HEK293T (cell line): ENCODE results near the gene HMCN2.

Experiments used
- CTCF ChIA-PET: fragments of 350-600 bp; formaldehyde crosslinking; extraction: SDS; loops from one replicate; lab custom pipeline; 2021; ENCODE audit warnings: antibody characterized with exemption, inconsistent platforms; lab: Yijun Ruan, JAX
- POLR2A ChIA-PET: fragments of 350-600 bp; formaldehyde crosslinking; extraction: SDS; loops from one replicate; lab custom pipeline; 2020; ENCODE audit warnings: antibody characterized with exemption, inconsistent platforms; lab: Yijun Ruan, JAX
- DNase-seq: peaks from one replicate; pipeline ENCODE4 v3.0.0; 2012; ENCODE audit warnings: mixed read lengths; ENCODE audit errors: extremely low spot score
- ARNT ChIP-seq: fragments of 450-650 bp; IDR thresholded peaks from 2 replicates; pipeline ENCODE4 v1.6.1; 2017; ENCODE audit warnings: mild to moderate bottlenecking
- BHLHE40 ChIP-seq: fragments of 450-650 bp; IDR thresholded peaks from 2 replicates; pipeline ENCODE4 v1.6.1; 2016; ENCODE audit warnings: mild to moderate bottlenecking, moderate library complexity, borderline replicate concordance
- CTBP1 ChIP-seq: fragments of 450-650 bp; IDR thresholded peaks from 2 replicates; pipeline ENCODE4 v1.6.1; 2016; ENCODE audit warnings: borderline replicate concordance
- ELF4 ChIP-seq: fragments of 450-650 bp; IDR thresholded peaks from 2 replicates; pipeline ENCODE4 v1.6.1; 2017; ENCODE audit warnings: antibody characterized with exemption
- FOXA1 ChIP-seq: fragments of 450-650 bp; IDR thresholded peaks from 2 replicates; pipeline ENCODE4 v1.6.1; 2016; ENCODE audit warnings: mild to moderate bottlenecking
- FOXK2 ChIP-seq: fragments of 450-650 bp; IDR thresholded peaks from 2 replicates; pipeline ENCODE4 v1.6.1; 2016; ENCODE audit warnings: mild to moderate bottlenecking
- FOXM1 ChIP-seq: fragments of 450-650 bp; IDR thresholded peaks from 2 replicates; pipeline ENCODE4 v1.6.1; 2017; ENCODE audit warnings: mild to moderate bottlenecking, borderline replicate concordance
- HDGF ChIP-seq: fragments of 450-650 bp; IDR thresholded peaks from 2 replicates; pipeline ENCODE4 v1.6.1; 2017; ENCODE audit warnings: antibody characterized with exemption, borderline replicate concordance
- L3MBTL2 ChIP-seq: fragments of 450-650 bp; conservative IDR thresholded peaks from 2 replicates; pipeline ENCODE4 v1.6.1; 2016; ENCODE audit warnings: mild to moderate bottlenecking
- LEF1 ChIP-seq: fragments of 450-650 bp; IDR thresholded peaks from 2 replicates; pipeline ENCODE4 v1.6.1; 2017; ENCODE audit warnings: mild to moderate bottlenecking, borderline replicate concordance
- NFRKB ChIP-seq: fragments of 450-650 bp; IDR thresholded peaks from 2 replicates; pipeline ENCODE4 v1.6.1; 2016; ENCODE audit warnings: mild to moderate bottlenecking, moderate library complexity
- SP1 ChIP-seq: fragments of 450-650 bp; IDR thresholded peaks from 2 replicates; pipeline ENCODE4 v1.6.1; 2017
- SUZ12 ChIP-seq: fragments of 450-650 bp; IDR thresholded peaks from 2 replicates; pipeline ENCODE4 v1.6.1; 2016; ENCODE audit warnings: mild to moderate bottlenecking
- TARDBP ChIP-seq: fragments of 450-650 bp; IDR thresholded peaks from 2 replicates; pipeline ENCODE4 v1.6.1; 2016
- ZNF384 ChIP-seq: fragments of 450-650 bp; IDR thresholded peaks from 2 replicates; pipeline ENCODE4 v1.6.1; 2016
- TF ChIP-seq, protein P1 (sequence below): fragments of 450-650 bp; IDR thresholded peaks from 2 replicates; pipeline ENCODE4 v1.6.1; 2016

HMCN2 gene

DNA sequence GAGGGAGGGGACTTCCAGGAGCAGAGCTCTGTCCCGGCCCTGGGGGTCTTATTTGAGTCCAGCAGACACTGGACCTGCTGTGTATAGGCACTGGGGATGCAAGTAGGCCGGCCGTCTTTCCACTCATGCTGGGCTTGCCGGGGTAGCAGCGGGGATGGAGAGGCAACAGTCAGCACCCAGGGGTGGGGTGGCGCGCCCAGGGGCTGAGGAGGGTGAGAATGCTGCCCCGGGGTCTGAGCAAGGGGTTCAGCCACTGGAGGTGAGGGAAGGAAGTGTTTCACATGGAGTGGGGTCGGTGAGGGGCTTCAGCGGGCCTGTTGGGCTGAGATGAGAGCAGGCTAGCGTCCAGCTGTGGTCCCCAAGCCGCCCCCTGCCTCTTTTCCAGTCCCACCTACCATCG is 88.8 kb downstream of the HMCN2 start:
- ChIA-PET POLR2A (no interaction called here), CTCF (no interaction called here)
- no peak for DNase-seq
- TF ChIP-seq, protein P1, sequence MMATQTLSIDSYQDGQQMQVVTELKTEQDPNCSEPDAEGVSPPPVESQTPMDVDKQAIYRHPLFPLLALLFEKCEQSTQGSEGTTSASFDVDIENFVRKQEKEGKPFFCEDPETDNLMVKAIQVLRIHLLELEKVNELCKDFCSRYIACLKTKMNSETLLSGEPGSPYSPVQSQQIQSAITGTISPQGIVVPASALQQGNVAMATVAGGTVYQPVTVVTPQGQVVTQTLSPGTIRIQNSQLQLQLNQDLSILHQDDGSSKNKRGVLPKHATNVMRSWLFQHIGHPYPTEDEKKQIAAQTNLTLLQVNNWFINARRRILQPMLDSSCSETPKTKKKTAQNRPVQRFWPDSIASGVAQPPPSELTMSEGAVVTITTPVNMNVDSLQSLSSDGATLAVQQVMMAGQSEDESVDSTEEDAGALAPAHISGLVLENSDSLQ = no peak
- no peak for TF ChIP-seq SUZ12
- TF ChIP-seq ELF4 = no peak
- TF ChIP-seq ARNT = no peak
- no peak for TF ChIP-seq FOXM1
- TF ChIP-seq SP1 = no peak
- TF ChIP-seq LEF1 = no peak
- TF ChIP-seq BHLHE40 = no peak
- no peak for TF ChIP-seq TARDBP
- TF ChIP-seq L3MBTL2 = no peak
- TF ChIP-seq FOXA1 = no peak
- TF ChIP-seq HDGF = no peak
- no peak for TF ChIP-seq FOXK2
- no peak for TF ChIP-seq ZNF384
- TF ChIP-seq CTBP1 = no peak
- TF ChIP-seq NFRKB = no peak

DNA sequence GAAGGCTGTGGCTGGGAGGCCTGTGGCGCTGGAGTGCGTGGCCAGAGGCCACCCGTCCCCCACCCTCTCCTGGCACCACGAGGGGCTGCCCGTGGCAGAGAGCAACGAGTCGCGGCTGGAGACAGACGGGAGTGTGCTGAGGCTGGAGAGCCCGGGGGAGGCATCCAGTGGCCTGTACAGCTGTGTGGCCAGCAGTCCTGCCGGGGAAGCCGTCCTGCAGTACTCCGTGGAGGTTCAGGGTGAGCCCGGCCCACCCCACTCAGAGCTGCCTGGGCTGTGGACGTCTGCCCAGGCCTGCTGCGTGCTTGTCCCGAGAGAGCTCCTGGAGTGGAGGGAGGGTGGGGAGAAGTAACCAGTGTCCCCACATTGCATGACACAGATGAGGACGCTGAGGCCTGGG is 89.2 kb downstream of the HMCN2 start:
- ChIA-PET POLR2A (no interaction called here), CTCF (no interaction called here)
- TF ChIP-seq HDGF = no peak
- TF ChIP-seq SUZ12 = no peak
- TF ChIP-seq BHLHE40 = no peak
- TF ChIP-seq ARNT = no peak
- TF ChIP-seq, protein P1 = no peak
- TF ChIP-seq ELF4 = no peak
- no peak for TF ChIP-seq L3MBTL2
- TF ChIP-seq TARDBP = no peak
- no peak for TF ChIP-seq LEF1
- TF ChIP-seq NFRKB = no peak
- no peak for TF ChIP-seq FOXA1
- TF ChIP-seq FOXM1 = no peak
- TF ChIP-seq CTBP1 = no peak
- no peak for TF ChIP-seq FOXK2
- TF ChIP-seq SP1 = no peak
- no peak for TF ChIP-seq ZNF384
- no peak for DNase-seq

- POLR2A ChIA-PET = no interaction called here
- TF ChIP-seq BHLHE40 = no peak
- TF ChIP-seq ARNT = no peak
- no peak for TF ChIP-seq L3MBTL2
- no peak for TF ChIP-seq TARDBP
- no peak for TF ChIP-seq CTBP1
- no peak for TF ChIP-seq LEF1
- no peak for TF ChIP-seq ZNF384
- TF ChIP-seq FOXM1 = no peak
- TF ChIP-seq ELF4 = no peak
- TF ChIP-seq SP1 = no peak
- no peak for TF ChIP-seq FOXK2
- TF ChIP-seq HDGF = no peak
- TF ChIP-seq FOXA1 = no peak
- TF ChIP-seq NFRKB = no peak
- TF ChIP-seq, protein P1 = no peak
- no peak for TF ChIP-seq SUZ12
- DNase-seq = no peak
- CTCF ChIA-PET = interaction anchor here (1.6 kb wide), 1 partner anchor 13 kb away, joined by 4 read pairs; no protein-coding TSS in a partner anchor
Observed at GRCh38 chr9:130356033-130356432, 90.5 kb downstream of the HMCN2 start.

- ChIA-PET CTCF (interaction anchor here (1.6 kb wide), 1 partner anchor 12 kb away, joined by 4 read pairs; no protein-coding TSS in a partner anchor), POLR2A (no interaction called here)
Observed at GRCh38 chr9:130356877-130357584, 91.5 kb downstream of the HMCN2 start.

GRCh38 chr9:130358928-130359327 is 93.4 kb downstream of the HMCN2 start:
- POLR2A ChIA-PET = no interaction called here
- CTCF ChIA-PET = interaction anchor here (1.2 kb wide), 1 partner anchor 10 kb away, joined by 3 read pairs; no protein-coding TSS in a partner anchor
- no peak for DNase-seq
- TF ChIP-seq, protein P1 = no peak
- TF ChIP-seq BHLHE40 = no peak
- TF ChIP-seq FOXA1 = no peak
- TF ChIP-seq NFRKB = no peak
- no peak for TF ChIP-seq HDGF
- no peak for TF ChIP-seq LEF1

More at GRCh38 chr9:130356877-130357584, 91.5 kb downstream of the HMCN2 start:
- no peak for TF ChIP-seq L3MBTL2
- TF ChIP-seq ELF4 = no peak
- no peak for TF ChIP-seq CTBP1
- TF ChIP-seq, protein P1 = no peak
- TF ChIP-seq FOXK2 = no peak
- TF ChIP-seq FOXA1 = no peak
- no peak for TF ChIP-seq ARNT
- TF ChIP-seq SUZ12 = no peak
- DNase-seq = no peak
